Cerebellar nuclear complex (tissue), 1 donor: ENCODE data around the gene BRD1.

Source experiments
- DNase-seq, 2 experiments: peaks; one replicate each; lab custom pipeline; 2025; lab: John Stamatoyannopoulos, UW

Gene BRD1

GRCh38 chr22:49801391-49802060 lies 26.1 kb downstream of the BRD1 start:
- no peak for DNase-seq

- DNase-seq = no peak
Observed at GRCh38 chr22:49800408-49801238, 27.1 kb downstream of the BRD1 start.

GRCh38 chr22:49799431-49800075 lies 28.1 kb downstream of the BRD1 start:
- DNase-seq = peak in 1 of 2 experiments; percentile 24

GRCh38 chr22:49798486-49799151 lies 29.1 kb downstream of the BRD1 start:
- DNase-seq = no peak

- DNase-seq = no peak
Observed at GRCh38 chr22:49797706-49798105, 30.0 kb downstream of the BRD1 start.

GRCh38 chr22:49796596-49797270 lies 30.9 kb downstream of the BRD1 start:
- no peak for DNase-seq

- no peak for DNase-seq
Observed at GRCh38 chr22:49795521-49795920, 32.2 kb downstream of the BRD1 start.

GRCh38 chr22:49793871-49794270 lies 33.8 kb downstream of the BRD1 start:
- DNase-seq = no peak

- no peak for DNase-seq
Observed at GRCh38 chr22:49793296-49793695, 34.4 kb downstream of the BRD1 start.

GRCh38 chr22:49792107-49792506 lies 35.6 kb downstream of the BRD1 start:
- no peak for DNase-seq

GRCh38 chr22:49791682-49792081 lies 36.0 kb downstream of the BRD1 start:
- no peak for DNase-seq

- no peak for DNase-seq
Observed at GRCh38 chr22:49790912-49791311, 36.8 kb downstream of the BRD1 start.

GRCh38 chr22:49789289-49790141 lies 38.2 kb downstream of the BRD1 start:
- no peak for DNase-seq

GRCh38 chr22:49788504-49788903 lies 39.2 kb downstream of the BRD1 start:
- no peak for DNase-seq

GRCh38 chr22:49787861-49788260 lies 39.8 kb downstream of the BRD1 start:
- no peak for DNase-seq

GRCh38 chr22:49786976-49787706 lies 40.5 kb downstream of the BRD1 start:
- DNase-seq = no peak

- no peak for DNase-seq
Observed at GRCh38 chr22:49785841-49786471, 41.7 kb downstream of the BRD1 start.

GRCh38 chr22:49785046-49785521 lies 42.6 kb downstream of the BRD1 start:
- DNase-seq = no peak

- DNase-seq = no peak
Observed at GRCh38 chr22:49784630-49784971, 43.1 kb downstream of the BRD1 start.
